Measurements from ENCODE around the gene GCGR.

DNA sequence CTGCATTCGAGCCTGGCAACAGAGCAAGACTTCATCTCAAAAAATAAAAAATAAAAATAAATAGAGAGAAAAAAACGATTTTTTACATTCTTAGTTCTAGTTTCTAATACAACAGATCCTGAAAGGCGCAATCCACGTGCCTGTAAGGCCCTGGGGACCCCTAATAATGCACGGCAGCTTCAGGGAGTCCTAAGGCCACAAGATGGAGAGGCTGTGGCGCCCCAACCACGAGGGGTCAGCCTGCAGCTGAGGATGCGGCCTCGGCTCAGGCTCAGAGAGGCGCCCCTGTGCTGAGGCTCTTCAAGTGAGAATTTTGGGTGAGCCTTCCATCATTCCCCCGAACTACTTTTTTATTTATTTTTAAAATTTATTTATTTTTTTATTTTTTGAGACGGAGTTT is 45.5 kb downstream of the GCGR start:
- TF ChIP-seq CTCF (IDR thresholded peaks at IDR 0.05) (no peak), POLR2A (IDR thresholded peaks at IDR 0.05) (no peak)

Measured in body of pancreas (tissue), 4 donors.